B cell (primary cell): ENCODE results near the gene MYO6.

ENCODE experiments used
- CTCF ChIP-seq: fragments of 200-600 bp; IDR thresholded peaks from one replicate; pipeline ENCODE4 v1.8.0; 2022; ENCODE audit warnings: antibody characterized with exemption, mild to moderate bottlenecking
- EZH2 ChIP-seq: IDR thresholded peaks from 2 replicates; pipeline ENCODE4 v1.6.1; 2012; ENCODE audit warnings: borderline replicate concordance, low read depth, mild to moderate bottlenecking, moderate library complexity, low read length; ENCODE audit not compliant: insufficient read depth, poor library complexity, severe bottlenecking

GRCh38 chr6:75796723-75797122, 47.7 kb downstream of the MYO6 start:
- TF ChIP-seq CTCF (no peak), EZH2 (no peak)
